Endothelial cell of umbilical vein (primary cell): ENCODE results near the gene RSPH3.

Experiments
- CTCF ChIP-seq, 2 donors: IDR thresholded peaks; 1 replicate in 1 of 2; 2 replicates in 1 of 2; pipeline ENCODE4 v1.5.1; 2011; ENCODE audit warnings: low read length in 2 of 2, mild to moderate bottlenecking in 2 of 2, moderate library complexity in 2 of 2, control low read depth in 1 of 2, inconsistent platforms in 1 of 2, low read depth in 1 of 2; ENCODE audit not compliant: insufficient read depth in 1 of 2; ENCODE audit errors: extremely low read depth in 1 of 2
- EZH2 ChIP-seq: IDR thresholded peaks from 2 replicates; pipeline ENCODE4 v1.6.1; 2012; ENCODE audit warnings: borderline replicate concordance, low read depth, mild to moderate bottlenecking, moderate library complexity, low read length, inconsistent platforms; ENCODE audit not compliant: severe bottlenecking
- GATA2 ChIP-seq: IDR thresholded peaks from 2 replicates; pipeline ENCODE4 v1.7.0; 2011; ENCODE audit warnings: low read depth, mild to moderate bottlenecking, moderate library complexity, mixed read lengths, low read length; ENCODE audit not compliant: insufficient read length, insufficient read depth
- JUN ChIP-seq: IDR thresholded peaks from 2 replicates; pipeline ENCODE4 v1.6.1; 2011; ENCODE audit warnings: borderline replicate concordance, low read depth; ENCODE audit not compliant: insufficient read length, insufficient read depth
- MYC ChIP-seq: IDR thresholded peaks from one replicate; pipeline ENCODE4 v1.6.1; 2011; ENCODE audit warnings: mild to moderate bottlenecking, low read depth, low read length
- POLR2A ChIP-seq: IDR thresholded peaks from 2 replicates; pipeline ENCODE4 v1.6.1; 2012; ENCODE audit warnings: low read depth, mild to moderate bottlenecking, control low read depth, low read length
- POLR2AphosphoS5 ChIP-seq: IDR thresholded peaks from 2 replicates; pipeline ENCODE4 v1.6.1; 2012; ENCODE audit warnings: low read depth, mild to moderate bottlenecking, control low read depth, low read length, moderate library complexity; ENCODE audit not compliant: insufficient read depth

GRCh38 chr6:158996856-158997255, 3.1 kb downstream of the RSPH3 start:
- TF ChIP-seq POLR2A (no peak), MYC (no peak), EZH2 (no peak), CTCF (IDR thresholded peaks at IDR 0.05; ENCODE audit: extremely low read depth in 1 of 2, insufficient read depth in 1 of 2, low read depth in 1 of 2, low read length in 2 of 2) (no peak), POLR2AphosphoS5 (no peak), GATA2 (no peak), JUN (no peak)
